Measurements from ENCODE around the gene PDE6B.

PDE6B gene

GRCh38 chr4:674172-675035, 49.0 kb downstream of the PDE6B start, which contains the start of the genes ATP5ME and MYL5:
ATP5ME (minus strand) TSS chr4:674276; CDS start chr4:674247, 29 bp downstream.
MYL5 (plus strand) TSS chr4:674542; CDS start chr4:678027, 3,485 bp downstream.
- peak; percentile 94 for DNase-seq (ENCODE audit: low read depth)
- peak; percentile 41 for TF ChIP-seq CTCF (conservative IDR thresholded peaks at IDR 0.05; ENCODE audit: control insufficient read depth, insufficient read depth, low read depth, low read length)
- peak within 1 kb of the TSS; percentile 78 for H3K4me3 ChIP-seq (ENCODE audit: control insufficient read depth, low read depth, low read length)

- no peak for DNase-seq (ENCODE audit: low read depth)
- peak overlapping the region; percentile 67 for H3K4me3 ChIP-seq (ENCODE audit: control insufficient read depth, low read depth, low read length)
- no peak for TF ChIP-seq CTCF (conservative IDR thresholded peaks at IDR 0.05; ENCODE audit: control insufficient read depth, insufficient read depth, low read depth, low read length)
Observed at GRCh38 chr4:675036-675882, 49.9 kb downstream of the PDE6B start.

GRCh38 chr4:675980-676870, 50.9 kb downstream of the PDE6B start:
- no peak for TF ChIP-seq CTCF (conservative IDR thresholded peaks at IDR 0.05; ENCODE audit: control insufficient read depth, insufficient read depth, low read depth, low read length)
- H3K4me3 ChIP-seq (ENCODE audit: control insufficient read depth, low read depth, low read length), result no peak overlapping the region
- DNase-seq (ENCODE audit: low read depth), result no peak

GRCh38 chr4:676871-677235, 51.5 kb downstream of the PDE6B start:
- TF ChIP-seq CTCF (conservative IDR thresholded peaks at IDR 0.05; ENCODE audit: control insufficient read depth, insufficient read depth, low read depth, low read length), result no peak
- H3K4me3 ChIP-seq (ENCODE audit: control insufficient read depth, low read depth, low read length), result no peak overlapping the region
- no peak for DNase-seq (ENCODE audit: low read depth)

- TF ChIP-seq CTCF (conservative IDR thresholded peaks at IDR 0.05; ENCODE audit: control insufficient read depth, insufficient read depth, low read depth, low read length), result no peak
- peak; percentile 37 for DNase-seq (ENCODE audit: low read depth)
- no peak overlapping the region for H3K4me3 ChIP-seq (ENCODE audit: control insufficient read depth, low read depth, low read length)
Observed at GRCh38 chr4:677431-678293, 52.3 kb downstream of the PDE6B start.
